ENCODE data around the gene TAX1BP3. TPM values are rescaled to one million over a fixed set of nuclear protein-coding genes. Genes with fewer than 3 reads are reported as not detected.
A peak's percentile ranks its signal among the peaks of the same experiment; 100 is the strongest.

TAX1BP3 gene
- total and polyA plus RNA-seq, 9 of the 15 experiments (the other 6 are each of a cell fraction or from before 2014, with no cell fraction given) = 0.99 to 14.5 (median 6.2) TPM

DNA sequence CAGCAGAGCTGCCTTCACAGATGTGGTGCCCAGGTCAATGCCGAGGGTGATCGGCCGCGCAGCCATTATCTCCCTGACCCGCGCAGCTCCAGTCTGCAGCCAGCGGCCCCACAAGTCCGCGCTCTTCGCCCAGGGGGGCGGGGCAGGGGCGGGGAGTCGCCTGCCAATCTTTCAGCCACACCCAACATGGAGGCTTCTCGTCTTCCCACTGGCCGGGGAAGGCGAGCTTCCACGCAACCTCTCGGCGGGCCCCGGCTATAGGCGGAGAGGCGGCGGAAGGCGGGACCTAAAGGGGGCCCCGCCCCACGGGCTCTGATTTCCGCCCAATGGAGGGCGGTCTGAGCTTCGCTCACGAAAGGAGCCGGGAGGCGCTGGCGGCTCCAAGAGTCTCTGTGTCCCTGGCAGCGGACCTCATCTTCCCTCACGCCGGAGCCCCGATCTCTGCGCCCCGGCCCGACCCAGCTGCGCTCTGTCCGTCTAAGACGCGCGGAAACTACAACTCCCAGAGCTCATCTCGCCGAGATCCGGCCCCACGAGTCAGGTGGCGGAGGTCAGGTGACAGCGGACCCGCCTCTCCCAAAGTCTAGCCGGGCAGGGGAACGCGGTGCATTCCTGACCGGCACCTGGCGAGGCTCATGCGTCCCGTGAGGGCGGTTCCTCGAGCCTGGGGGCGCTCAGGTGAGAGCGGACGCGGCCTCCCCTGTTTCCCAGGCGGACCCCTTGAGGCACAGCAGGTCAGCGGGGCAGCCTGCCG, 32.0 kb downstream of the TAX1BP3 start, which contains the start of the genes CTNS and SHPK:
Gene CTNS, plus strand, starts transcription at position 607 of the 754 bp plus-strand sequence. CDS start 3,447 bp downstream, outside the sequence.
Gene SHPK, minus strand, starts transcription at position 97 of the 754 bp plus-strand sequence. Its CDS starts 31 bp downstream, at position 66.
- DNase-seq (ENCODE audit: extremely low read depth in 1 of 4, low spot score in 3 of 4) (peak; percentile 92 to 96 (median 95)), FAIRE-seq (peak; percentile 75), ATAC-seq (peak; percentile 97)
- Histone ChIP-seq H2AFZ (ENCODE audit: low read depth, low read length) (peak within 1 kb of the TSS; percentile 98), H3K9me1 (ENCODE audit: control insufficient read depth, insufficient read depth, low read length) (no peaks in the 10 kb centered on the region), H3K27me3 (ENCODE audit: control insufficient read depth in 2 of 2, insufficient read depth in 2 of 2, low read length in 2 of 2) (no peaks in the 10 kb centered on the region), H3K4me3 (peak within 1 kb of the TSS; percentile 63), H3K4me1 (replicated peaks in 1 of 2; ENCODE audit: control insufficient read depth in 2 of 2, insufficient read depth in 2 of 2, low read length in 2 of 2) (peaks cover 16 to 28% of the 10 kb centered on the region in 2 experiments), H4K20me1 (replicated peaks; ENCODE audit: control insufficient read depth, insufficient read depth, low read length) (no peaks in the 10 kb centered on the region), H3K36me3 (ENCODE audit: control insufficient read depth, insufficient read depth, low read length) (peaks cover 11% of the 10 kb centered on the region; the same call in 2 of the 3 replicates), H3K9me3 (replicated peaks; ENCODE audit: control insufficient read depth, insufficient read depth, low read depth, low read length) (no peaks in the 10 kb centered on the region), H3K4me2 (ENCODE audit: insufficient read depth, low read length) (peak within 1 kb of the TSS; percentile 75), H3K9ac (ENCODE audit: insufficient read depth in 1 of 2, low read depth in 2 of 2, low read length in 2 of 2) (peak within 1 kb of the TSS; percentile 72 to 94), H3K27ac (ENCODE audit: extremely low read depth, low read depth, low read length) (peak within 1 kb of the TSS; percentile 66), H3K79me2 (ENCODE audit: control insufficient read depth, insufficient read depth, low read length) (peaks cover 20% of the 10 kb centered on the region)
- in situ Hi-C loops (cut with MboI) (no loop called here), intact Hi-C loops (cut with micrococcal nuclease) (loop anchor here (5.0 kb wide), 1 partner anchor 34 kb away; no protein-coding TSS in a partner anchor)
- POLR2A ChIA-PET = interaction anchor here (0.5 to 1.0 kb wide), 6 partner anchors 9 to 1960 kb away, joined by 3 to 7 read pairs (median 4); no protein-coding TSS in a partner anchor
- CTCF ChIA-PET (ENCODE audit: low intra/inter-chr PET ratio) = no interaction called here
- BruUV-seq (replicated peaks) = no TSS peak
- 1% methylated on average over 34 of the region's 68 CpGs for WGBS (ENCODE audit: insufficient coverage, low coverage, missing lambda C conversion rate)
- TF ChIP-seq HEY1 (CRISPR knock-in tag; IDR thresholded peaks at IDR 0.05; ENCODE audit: borderline replicate concordance) (no peak), ZNF707 (CRISPR knock-in tag; conservative IDR thresholded peaks at IDR 0.05) (no peak), MLX (CRISPR knock-in tag; conservative IDR thresholded peaks at IDR 0.05) (no peak), DPF2 (IDR thresholded peaks at IDR 0.05) (no peak), JUN (IDR thresholded peaks at IDR 0.05; ENCODE audit: borderline replicate concordance, low read depth, low read length) (no peak), JUN (CRISPR knock-in tag; IDR thresholded peaks at IDR 0.05; ENCODE audit: borderline replicate concordance) (no peak), HNRNPL (IDR thresholded peaks at IDR 0.05; ENCODE audit: low read depth, low read length) (peak; percentile 25; the same call in 1 of the 2 replicates), NR3C1 (CRISPR knock-in tag; IDR thresholded peaks at IDR 0.05) (no peak), NCOA1 (IDR thresholded peaks at IDR 0.05; ENCODE audit: low read depth) (no peak), GTF2E2 (tag; IDR thresholded peaks at IDR 0.05) (no peak), MCM2 (IDR thresholded peaks at IDR 0.05; ENCODE audit: low read depth) (no peak), IFI16 (CRISPR knock-in tag; IDR thresholded peaks at IDR 0.05) (no peak), TCF15 (CRISPR knock-in tag; IDR thresholded peaks at IDR 0.05) (no peak), CREB1 (IDR thresholded peaks at IDR 0.05) (0 out of 2 replicates have a peak, but pooled peaks have one; percentile 29), CREB1 (CRISPR knock-in tag; IDR thresholded peaks at IDR 0.05) (0 out of 2 replicates have a peak, but pooled peaks have one; percentile 33), ZNF778 (CRISPR knock-in tag; IDR thresholded peaks at IDR 0.05) (no peak)
- TF ChIP-seq, protein P1, sequence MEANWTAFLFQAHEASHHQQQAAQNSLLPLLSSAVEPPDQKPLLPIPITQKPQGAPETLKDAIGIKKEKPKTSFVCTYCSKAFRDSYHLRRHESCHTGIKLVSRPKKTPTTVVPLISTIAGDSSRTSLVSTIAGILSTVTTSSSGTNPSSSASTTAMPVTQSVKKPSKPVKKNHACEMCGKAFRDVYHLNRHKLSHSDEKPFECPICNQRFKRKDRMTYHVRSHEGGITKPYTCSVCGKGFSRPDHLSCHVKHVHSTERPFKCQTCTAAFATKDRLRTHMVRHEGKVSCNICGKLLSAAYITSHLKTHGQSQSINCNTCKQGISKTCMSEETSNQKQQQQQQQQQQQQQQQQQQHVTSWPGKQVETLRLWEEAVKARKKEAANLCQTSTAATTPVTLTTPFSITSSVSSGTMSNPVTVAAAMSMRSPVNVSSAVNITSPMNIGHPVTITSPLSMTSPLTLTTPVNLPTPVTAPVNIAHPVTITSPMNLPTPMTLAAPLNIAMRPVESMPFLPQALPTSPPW (CRISPR knock-in tag; IDR thresholded peaks at IDR 0.05) = peak; percentile 61
- TF ChIP-seq, protein P2, sequence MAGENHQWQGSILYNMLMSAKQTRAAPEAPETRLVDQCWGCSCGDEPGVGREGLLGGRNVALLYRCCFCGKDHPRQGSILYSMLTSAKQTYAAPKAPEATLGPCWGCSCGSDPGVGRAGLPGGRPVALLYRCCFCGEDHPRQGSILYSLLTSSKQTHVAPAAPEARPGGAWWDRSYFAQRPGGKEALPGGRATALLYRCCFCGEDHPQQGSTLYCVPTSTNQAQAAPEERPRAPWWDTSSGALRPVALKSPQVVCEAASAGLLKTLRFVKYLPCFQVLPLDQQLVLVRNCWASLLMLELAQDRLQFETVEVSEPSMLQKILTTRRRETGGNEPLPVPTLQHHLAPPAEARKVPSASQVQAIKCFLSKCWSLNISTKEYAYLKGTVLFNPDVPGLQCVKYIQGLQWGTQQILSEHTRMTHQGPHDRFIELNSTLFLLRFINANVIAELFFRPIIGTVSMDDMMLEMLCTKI (IDR thresholded peaks at IDR 0.05; ENCODE audit: partially characterized antibody) = no peak

All from K562 (cell line).